Endothelial cell of umbilical vein (primary cell): ENCODE data around the gene EML1.

Experiments used
- CTCF ChIP-seq, 2 donors: IDR thresholded peaks; 1 replicate in 1 of 2; 2 replicates in 1 of 2; pipeline ENCODE4 v1.5.1; 2011; ENCODE audit warnings: low read length in 2 of 2, mild to moderate bottlenecking in 2 of 2, moderate library complexity in 2 of 2, control low read depth in 1 of 2, inconsistent platforms in 1 of 2, low read depth in 1 of 2; ENCODE audit not compliant: insufficient read depth in 1 of 2; ENCODE audit errors: extremely low read depth in 1 of 2
- EZH2 ChIP-seq: IDR thresholded peaks from 2 replicates; pipeline ENCODE4 v1.6.1; 2012; ENCODE audit warnings: borderline replicate concordance, low read depth, mild to moderate bottlenecking, moderate library complexity, low read length, inconsistent platforms; ENCODE audit not compliant: severe bottlenecking
- FOS ChIP-seq: IDR thresholded peaks from 2 replicates; pipeline ENCODE4 v1.6.1; 2011; ENCODE audit warnings: mild to moderate bottlenecking, low read length, moderate library complexity, borderline replicate concordance; ENCODE audit not compliant: insufficient read depth
- GATA2 ChIP-seq: IDR thresholded peaks from 2 replicates; pipeline ENCODE4 v1.7.0; 2011; ENCODE audit warnings: low read depth, mild to moderate bottlenecking, moderate library complexity, mixed read lengths, low read length; ENCODE audit not compliant: insufficient read length, insufficient read depth
- JUN ChIP-seq: IDR thresholded peaks from 2 replicates; pipeline ENCODE4 v1.6.1; 2011; ENCODE audit warnings: borderline replicate concordance, low read depth; ENCODE audit not compliant: insufficient read length, insufficient read depth
- MAX ChIP-seq: IDR thresholded peaks from 2 replicates; pipeline ENCODE4 v1.6.1; 2011; ENCODE audit not compliant: insufficient read depth, insufficient read length
- MYC ChIP-seq: IDR thresholded peaks from one replicate; pipeline ENCODE4 v1.6.1; 2011; ENCODE audit warnings: mild to moderate bottlenecking, low read depth, low read length
- POLR2A ChIP-seq: IDR thresholded peaks from 2 replicates; pipeline ENCODE4 v1.6.1; 2012; ENCODE audit warnings: low read depth, mild to moderate bottlenecking, control low read depth, low read length
- POLR2AphosphoS5 ChIP-seq: IDR thresholded peaks from 2 replicates; pipeline ENCODE4 v1.6.1; 2012; ENCODE audit warnings: low read depth, mild to moderate bottlenecking, control low read depth, low read length, moderate library complexity; ENCODE audit not compliant: insufficient read depth

GRCh38 chr14:99784508-99784907 lies 8.7 kb upstream of the EML1 start:
- TF ChIP-seq CTCF (IDR thresholded peaks at IDR 0.05; ENCODE audit: extremely low read depth in 1 of 2, insufficient read depth in 1 of 2, low read depth in 1 of 2, low read length in 2 of 2) (no peak), POLR2A (no peak), EZH2 (no peak), MAX (no peak), FOS (no peak), POLR2AphosphoS5 (no peak), JUN (no peak), GATA2 (no peak), MYC (no peak)
